ENCODE measurements around the gene IRF7.

The IRF7 gene

GRCh38 chr11:623349-623869 is 7.7 kb upstream of the IRF7 start:
- DNase-seq (ENCODE audit: low read depth, low spot score) = no peak
- no peak overlapping the region for H3K27ac ChIP-seq

DNA sequence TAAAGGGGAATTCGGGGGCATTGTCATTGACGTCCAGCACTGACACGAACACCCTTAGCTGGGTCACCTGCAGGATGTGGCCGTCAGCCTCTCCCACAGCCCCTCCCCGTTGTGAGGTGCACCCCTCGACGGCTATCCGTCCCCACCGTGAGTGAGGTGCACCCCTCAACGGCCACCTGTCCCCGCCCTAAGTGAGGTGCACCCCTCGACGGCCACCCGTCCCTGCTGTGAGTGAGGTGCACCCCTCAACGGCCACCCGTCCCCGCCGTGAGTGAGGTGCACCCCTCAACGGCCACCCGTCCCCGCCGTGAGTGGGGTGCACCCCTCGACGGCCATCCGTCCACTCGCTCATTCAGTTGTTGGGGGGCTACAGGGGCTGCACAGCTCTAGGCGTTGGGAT is 6.1 kb upstream of the IRF7 start:
- H3K27ac ChIP-seq = no peak overlapping the region
- DNase-seq (ENCODE audit: low read depth, low spot score) = no peak

DNA sequence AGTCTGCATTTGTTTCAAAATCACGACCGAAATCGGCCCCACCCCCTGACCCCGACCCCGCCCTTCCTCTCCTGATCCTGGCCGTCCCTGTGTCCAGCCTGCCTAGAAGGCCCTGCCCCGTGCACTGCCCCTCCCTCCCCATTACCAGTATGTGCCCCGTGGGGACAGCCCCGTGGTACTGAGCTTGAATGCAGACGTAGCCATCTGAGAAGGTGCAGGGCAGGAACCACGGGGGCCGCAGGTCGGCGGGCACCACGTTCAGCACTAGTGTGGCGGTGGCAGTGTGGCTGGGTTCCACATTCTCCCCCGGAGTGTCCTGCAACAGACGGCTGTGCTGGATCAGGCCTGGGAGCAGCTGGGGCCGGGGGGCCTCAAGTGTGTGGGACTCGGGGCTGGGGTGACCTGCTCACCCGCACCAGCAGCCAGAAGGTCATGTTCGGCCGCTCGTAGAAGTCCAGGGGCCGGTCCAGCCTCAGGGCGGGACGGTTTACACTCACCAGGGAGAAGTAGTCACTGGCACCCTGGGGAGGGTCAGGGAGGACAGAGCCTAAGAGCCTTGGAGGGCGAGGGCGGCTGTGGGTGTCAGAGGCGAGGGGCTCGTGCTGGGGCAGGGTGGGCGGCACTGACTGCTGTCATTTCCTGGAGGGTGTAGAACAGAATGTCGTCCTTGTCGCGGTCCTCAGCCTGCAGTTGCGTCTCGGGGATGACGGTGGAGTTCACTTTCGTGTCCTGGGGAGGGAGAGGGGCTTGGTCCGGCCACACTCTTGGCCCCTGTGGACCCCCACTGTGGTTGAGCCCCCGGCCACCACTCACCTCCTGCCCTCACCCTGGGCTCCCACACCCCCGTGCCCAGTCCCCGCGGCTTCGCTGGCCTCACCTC is 5.4 kb upstream of the IRF7 start:
- DNase-seq (ENCODE audit: low read depth, low spot score) = no peak
- no peak overlapping the region for H3K27ac ChIP-seq

DNA sequence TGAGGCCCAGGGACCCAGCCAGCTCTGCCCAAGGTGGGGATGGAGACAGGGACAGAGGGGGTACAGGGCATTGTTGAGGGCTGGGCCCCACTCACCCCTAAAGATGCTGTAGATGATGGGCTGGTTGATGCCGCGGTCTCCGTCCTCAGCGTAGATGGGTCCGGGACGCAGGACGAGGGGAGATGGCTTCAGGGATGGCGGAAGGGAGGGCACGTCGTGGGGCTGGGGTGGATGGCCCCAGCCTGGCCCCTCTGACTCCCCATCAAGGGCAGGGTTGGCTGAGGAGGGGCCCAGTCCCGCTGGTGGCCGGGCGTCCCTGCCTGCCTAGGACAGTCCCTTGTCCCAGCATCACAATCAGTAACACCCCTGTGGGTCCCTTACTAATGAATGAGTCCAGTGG is 4.5 kb upstream of the IRF7 start:
- no peak for DNase-seq (ENCODE audit: low read depth, low spot score)
- H3K27ac ChIP-seq = no peak overlapping the region

- H3K27ac ChIP-seq = no peak overlapping the region
- DNase-seq (ENCODE audit: low read depth, low spot score) = no peak
These were observed 3.9 kb upstream of the IRF7 start for GRCh38 chr11:619628-620050.

- DNase-seq (ENCODE audit: low read depth, low spot score) = no peak
- no peak overlapping the region for H3K27ac ChIP-seq
These were observed 3.3 kb upstream of the IRF7 start for GRCh38 chr11:618856-619627.

- H3K27ac ChIP-seq = no peak overlapping the region
- DNase-seq (ENCODE audit: low read depth, low spot score) = no peak
These were observed 2.3 kb upstream of the IRF7 start for GRCh38 chr11:617912-618682.

GRCh38 chr11:617199-617911 is 1.6 kb upstream of the IRF7 start:
- DNase-seq (ENCODE audit: low read depth, low spot score) = no peak
- H3K27ac ChIP-seq = no peak overlapping the region

DNA sequence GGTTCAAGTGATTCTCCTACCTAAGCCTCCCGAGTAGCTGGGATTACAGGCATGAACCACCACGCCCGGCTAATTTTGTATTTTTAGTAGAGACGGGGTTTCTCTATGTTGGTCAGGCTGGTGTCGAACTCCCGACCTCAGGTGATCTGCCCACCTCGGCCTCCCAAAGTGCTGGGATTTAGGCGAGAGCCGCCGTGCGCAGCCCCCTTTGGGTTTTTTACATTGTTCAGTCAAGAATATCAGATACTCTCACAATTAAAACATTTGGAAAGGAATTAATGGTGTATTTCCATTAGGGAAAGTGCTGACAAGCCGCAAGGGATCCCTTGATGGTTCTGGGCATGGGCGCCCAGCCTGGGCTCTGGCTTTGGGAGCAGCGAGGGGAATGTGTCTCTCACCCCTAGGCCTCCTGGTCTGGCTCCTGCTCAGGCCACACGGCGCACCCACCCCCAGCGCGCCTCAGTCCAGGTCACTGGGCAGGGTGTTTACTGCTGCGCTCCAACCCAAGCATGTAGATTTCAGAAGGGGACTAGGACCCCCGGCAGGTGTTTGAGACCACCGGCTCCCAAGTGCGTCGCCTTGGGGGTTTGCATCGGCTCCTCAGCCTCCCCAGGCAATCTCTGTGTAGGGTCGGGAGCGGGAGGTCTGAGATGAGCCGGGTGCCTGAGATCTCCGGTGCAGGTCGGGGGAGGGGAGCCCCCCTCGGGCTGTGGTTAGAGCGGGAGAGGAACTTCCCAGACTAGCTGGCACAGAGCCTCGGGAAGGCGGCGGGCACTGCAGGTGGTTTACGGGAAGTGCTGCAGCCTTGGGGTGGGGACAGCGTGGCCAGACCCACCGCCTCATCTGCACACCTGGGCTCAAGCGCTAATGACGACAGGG is 809 bp upstream of the IRF7 start:
- DNase-seq (ENCODE audit: low read depth, low spot score) = no peak
- H3K27ac ChIP-seq = peak overlapping the region; percentile 77

- DNase-seq (ENCODE audit: low read depth, low spot score) = no peak
- peak overlapping the region; percentile 77 for H3K27ac ChIP-seq
These were observed 887 bp downstream of the IRF7 start for GRCh38 chr11:614623-615503.

- H3K27ac ChIP-seq = peak overlapping the region; percentile 77
- no peak for DNase-seq (ENCODE audit: low read depth, low spot score)
These were observed 1.6 kb downstream of the IRF7 start for GRCh38 chr11:614021-614622.

DNA sequence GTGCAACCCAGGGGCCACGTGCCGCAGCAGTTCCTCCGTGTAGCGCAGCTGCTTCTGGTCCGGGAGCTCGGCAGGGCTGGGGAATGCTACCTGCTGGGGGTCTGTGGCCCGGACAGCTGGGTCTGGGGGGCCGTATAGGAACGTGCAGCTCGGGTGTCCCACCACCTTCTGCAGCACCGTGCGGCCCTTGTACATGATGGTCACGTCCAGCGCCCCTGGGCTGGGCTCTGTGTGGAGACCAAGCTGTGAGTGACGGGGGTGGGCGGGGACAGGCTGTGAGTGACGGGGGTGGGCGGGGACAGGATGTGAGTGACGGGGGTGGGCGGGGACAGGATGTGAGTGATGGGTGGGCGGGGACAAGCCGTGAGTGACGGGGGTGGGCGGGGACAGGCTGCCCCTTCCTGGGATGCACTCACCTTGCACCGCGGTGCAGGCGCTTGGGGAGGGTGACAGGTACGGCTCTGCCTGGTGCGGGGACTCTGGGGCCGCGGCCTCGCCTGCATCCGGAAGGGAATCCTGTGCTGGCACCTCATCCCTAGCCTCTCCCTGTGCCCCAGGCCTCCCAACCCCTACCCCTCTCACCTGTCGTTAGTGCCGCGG is 2.3 kb downstream of the IRF7 start:
- H3K27ac ChIP-seq = peak overlapping the region; percentile 77
- DNase-seq (ENCODE audit: low read depth, low spot score) = peak; percentile 45

DNA sequence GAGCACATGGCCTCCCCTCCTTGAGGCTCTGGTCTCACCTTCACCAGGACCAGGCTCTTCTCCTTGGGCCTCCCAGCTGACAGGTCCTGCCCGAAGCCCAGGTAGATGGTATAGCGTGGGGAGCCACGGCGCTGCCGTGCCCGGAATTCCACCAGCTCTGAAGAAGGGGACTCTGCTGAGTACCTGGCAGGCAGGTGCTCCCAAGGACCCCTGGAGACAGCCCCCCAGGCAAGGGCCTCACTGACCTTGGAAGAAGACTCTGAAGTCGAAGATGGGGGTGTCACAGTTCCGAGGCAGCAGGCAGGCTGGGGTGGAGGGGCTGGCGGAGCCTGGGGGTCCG is 2.8 kb downstream of the IRF7 start:
- no peak overlapping the region for H3K27ac ChIP-seq

DNA sequence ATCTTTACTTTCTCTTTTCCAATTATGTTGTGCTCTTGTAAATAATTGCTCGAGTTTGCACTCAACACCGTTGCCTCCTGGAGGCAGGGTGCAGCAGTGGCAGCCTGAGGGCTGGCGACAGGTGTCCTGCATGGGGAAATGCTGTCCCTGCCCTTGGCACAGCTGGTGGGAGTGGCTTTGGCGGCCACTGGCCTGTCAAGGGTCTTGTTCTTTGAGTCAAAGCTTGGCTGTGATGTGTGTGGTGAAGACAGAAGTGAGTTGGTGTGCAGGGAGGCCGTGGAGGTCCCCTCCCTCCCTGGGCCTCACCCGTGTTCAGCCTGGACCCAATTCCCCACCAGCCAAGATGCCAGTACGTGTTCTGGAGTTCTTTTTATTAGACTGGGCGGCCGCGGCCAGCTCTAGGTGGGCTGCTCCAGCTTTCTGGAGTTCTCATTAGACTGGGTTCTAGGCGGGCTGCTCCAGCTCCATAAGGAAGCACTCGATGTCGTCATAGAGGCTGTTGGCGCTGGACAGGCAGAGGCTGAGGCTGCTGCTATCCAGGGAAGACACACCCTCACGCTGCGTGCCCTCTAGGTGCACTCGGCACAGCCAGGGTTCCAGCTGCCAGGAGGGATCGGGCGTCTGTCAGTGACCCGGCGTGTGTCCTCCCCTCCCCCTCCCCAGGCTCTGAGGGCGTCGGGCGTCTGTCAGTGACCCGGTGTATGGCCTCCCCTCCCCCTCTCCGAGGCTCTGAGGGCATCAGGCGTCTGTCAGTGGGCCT is 3.4 kb downstream of the IRF7 start:
- no peak overlapping the region for H3K27ac ChIP-seq
- DNase-seq (ENCODE audit: low read depth, low spot score) = no peak

More for the DNA sequence above, 2.8 kb downstream of the IRF7 start:
- DNase-seq (ENCODE audit: low read depth, low spot score) = no peak

GRCh38 chr11:611001-611996 is 4.5 kb downstream of the IRF7 start:
- DNase-seq (ENCODE audit: low read depth, low spot score) = no peak

More at GRCh38 chr11:611001-611996, 4.5 kb downstream of the IRF7 start:
- H3K27ac ChIP-seq = no peak overlapping the region
